ENCODE measurements around the gene NAT9.

Gene NAT9

DNA sequence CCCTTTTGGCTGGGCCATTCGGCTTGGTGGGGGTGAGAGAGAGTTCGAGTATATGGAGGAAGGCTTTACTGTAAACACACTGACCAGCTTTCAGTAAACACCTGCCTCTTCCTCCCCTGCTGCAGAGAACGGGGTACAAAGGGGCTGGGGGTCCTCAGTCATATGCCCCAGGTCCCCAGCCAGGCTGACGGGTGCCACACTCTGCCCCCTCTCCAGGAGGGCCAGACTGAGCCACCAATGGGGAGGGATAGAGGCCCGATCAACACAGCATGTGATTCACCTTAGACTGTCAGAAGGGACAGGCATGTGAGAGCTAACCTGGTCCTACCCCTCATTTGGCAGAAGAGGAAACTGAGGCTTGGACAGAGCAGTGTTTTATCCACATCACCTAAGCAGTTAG lies 14.7 kb downstream of the NAT9 start:
- DNase-seq (ENCODE audit: low spot score), result no peak

DNA sequence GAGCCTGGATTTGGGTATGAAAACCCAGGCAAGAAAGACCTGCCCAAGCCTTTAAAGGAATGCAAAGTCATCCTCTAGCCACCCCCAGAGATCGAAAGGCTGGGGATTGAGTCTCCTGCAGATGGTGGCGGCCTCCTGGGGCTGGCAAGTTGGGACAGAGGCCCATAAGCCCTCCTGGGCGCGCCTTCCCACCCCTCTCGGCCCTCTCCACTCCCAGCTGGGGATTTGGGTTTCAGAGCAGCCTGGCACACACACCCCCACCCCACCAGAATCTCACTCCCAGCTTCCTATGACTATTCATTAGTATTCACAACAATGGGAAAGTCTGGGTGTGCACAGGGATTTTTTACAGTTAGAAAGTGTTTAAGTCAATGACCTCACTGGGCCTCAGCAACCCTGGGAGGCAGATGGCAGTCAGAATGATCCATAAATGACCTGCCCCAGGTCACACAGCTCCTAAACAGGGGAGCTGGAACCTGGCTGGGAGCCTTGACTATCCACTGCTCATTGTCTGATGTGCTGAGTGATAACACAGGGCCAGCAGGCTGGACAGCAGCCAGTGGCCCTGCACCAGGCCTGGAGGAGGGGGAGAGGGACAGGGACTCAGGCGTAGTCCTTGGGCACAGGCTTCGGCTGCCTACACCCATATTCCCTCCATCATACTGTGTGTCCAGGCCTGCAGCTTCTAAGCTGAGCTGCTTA lies 15.6 kb downstream of the NAT9 start:
- no peak for DNase-seq (ENCODE audit: low spot score)

DNA sequence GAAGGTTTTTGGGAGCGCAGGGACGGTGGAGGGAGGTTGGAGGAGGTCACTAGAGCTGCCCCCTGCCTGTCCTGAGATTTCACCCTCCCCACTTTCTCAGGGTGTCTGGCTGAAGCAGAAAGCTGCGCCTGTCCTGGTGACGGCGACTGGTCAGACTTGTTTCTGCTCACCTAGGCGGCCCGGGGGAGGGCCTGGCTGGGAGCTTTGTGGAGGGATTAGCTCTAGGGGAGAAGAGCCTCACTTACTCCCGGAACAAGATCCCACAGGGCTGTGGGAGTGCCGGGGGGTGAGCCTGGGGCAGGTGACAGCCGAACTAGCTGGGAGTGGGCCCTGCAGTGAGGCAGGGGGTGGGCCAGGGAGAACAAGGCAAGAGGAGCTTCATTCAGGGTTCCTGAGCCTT lies 16.2 kb downstream of the NAT9 start:
- no peak for DNase-seq (ENCODE audit: low spot score)

DNA sequence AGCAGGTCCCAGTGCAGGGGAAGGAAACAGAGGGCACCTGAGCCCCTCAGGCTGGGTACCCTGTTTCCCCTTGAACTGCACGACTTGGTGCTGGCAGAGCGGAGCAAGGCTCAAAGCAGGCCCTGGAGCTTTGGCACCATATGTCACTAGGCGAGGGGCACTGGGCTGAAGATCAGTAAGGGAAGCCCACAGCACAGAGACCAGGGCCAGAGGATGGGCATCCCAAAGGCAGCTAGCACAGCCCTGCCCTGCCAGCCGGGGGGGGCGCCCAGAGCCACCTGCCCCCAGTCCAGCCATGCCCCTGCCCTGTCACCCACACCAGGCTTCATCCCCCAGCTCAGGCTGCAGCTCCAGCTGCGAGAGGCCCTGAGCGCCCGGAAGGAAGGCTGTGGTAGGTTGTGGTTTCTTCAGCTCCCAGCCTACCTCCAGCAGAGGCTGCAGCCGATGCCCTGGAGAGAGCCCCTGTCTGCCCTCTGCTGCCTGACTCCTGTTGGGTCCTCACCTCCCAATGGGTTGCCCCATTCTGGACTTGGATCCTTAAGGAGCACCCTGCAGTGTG lies 16.8 kb downstream of the NAT9 start:
- DNase-seq (ENCODE audit: low spot score), result no peak

DNA sequence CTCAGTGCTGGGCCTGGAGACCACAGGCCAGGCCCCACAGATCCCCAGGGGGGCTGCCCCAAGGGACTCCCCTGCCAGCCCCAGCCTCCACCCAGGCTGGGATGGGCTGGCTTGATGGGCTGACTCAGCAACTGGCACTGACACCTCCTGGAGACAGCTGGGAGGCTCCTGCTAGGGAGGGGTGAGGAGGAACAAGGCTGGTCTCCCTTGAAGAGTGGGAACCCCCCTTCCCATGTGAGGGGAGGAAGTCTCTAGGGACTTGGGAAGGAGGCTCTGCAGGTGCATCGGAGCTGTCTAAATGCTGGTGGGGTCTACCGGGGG lies 17.3 kb downstream of the NAT9 start:
- DNase-seq (ENCODE audit: low spot score), result no peak

DNA sequence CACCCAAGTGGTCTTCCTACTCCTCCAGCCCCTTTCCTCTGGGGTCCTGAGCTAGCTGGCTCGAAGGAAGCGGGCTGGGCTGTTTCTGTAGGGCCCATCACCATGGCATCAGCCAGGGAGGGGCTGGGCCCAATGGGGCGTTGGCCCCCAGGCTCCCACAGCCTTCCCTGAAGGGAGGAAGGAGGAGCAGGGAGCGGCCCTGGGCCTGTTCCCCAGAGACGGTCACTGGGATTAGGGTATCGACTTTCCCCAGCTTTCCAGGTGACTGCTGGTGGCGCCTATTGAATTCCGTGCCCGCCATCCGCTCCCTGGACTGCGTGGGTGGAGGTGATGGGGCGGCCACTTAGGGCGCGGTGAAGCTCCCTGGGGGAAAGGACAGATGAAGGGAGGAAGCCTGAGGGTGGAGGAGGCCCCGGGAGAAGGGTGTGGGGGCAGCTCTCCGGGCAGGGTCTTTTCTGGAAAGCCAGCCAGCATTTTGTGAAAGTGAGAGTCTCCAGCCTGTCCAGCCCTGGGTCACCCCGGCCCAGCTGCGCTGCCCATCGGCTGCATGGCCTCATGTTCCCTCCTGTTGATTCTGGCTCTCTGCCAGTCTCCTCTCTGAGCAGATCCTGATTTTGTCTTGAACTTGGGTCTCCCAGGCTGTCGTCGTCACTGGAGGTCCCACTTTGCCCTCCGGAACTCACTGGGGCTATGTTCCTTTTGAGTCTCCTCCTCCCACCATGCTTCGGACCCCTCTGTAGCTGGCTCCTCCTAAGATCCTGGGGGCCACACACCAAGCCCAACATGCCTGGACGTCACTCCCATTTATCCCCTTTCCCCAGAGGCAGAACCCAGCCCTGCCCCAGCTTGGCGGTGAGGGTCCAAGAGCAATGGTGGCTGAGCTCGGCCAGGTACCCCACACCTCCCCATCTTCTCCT lies 18.0 kb downstream of the NAT9 start:
- no peak for DNase-seq (ENCODE audit: low spot score)

DNA sequence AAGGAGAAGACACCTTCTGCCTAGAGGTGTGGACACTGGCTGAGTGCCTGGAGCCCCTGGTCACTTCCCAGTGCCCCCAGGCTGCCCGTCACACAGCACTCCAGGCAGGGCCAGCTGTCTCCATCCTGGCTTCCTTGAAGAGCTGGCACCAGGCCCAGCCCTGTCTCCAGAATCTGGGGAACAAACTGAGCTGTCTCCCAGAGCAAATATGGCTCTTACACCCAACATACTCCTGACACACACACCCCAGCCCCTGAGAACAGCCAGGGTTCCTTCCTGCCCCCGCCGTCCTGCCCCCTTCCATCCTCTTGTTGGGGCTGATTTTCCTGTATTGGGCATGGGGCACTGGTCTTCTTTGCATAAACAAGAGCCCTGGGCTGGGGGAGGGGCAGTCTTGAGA lies 18.6 kb downstream of the NAT9 start:
- DNase-seq (ENCODE audit: low spot score), result no peak

DNA sequence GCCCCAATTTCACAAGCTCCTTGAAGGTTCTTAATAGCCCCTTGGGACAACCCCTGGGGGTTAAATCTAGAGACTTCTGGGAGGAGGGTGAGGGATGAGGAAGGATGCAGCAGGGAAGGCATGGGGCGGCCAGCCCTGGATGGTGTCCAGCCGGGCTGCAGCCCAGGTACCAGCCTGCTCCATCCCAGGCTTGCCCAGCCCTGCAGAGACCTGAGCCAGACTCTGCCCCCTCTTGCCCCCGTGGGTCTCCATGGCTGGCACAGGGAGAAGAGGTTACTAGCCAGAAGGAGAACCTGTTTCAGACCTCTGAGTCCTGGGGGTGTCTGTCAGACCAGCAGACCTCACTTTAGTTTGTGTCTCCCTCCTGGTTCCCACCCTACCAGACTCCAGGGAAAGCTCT lies 19.3 kb downstream of the NAT9 start:
- no peak for DNase-seq (ENCODE audit: low spot score)

DNA sequence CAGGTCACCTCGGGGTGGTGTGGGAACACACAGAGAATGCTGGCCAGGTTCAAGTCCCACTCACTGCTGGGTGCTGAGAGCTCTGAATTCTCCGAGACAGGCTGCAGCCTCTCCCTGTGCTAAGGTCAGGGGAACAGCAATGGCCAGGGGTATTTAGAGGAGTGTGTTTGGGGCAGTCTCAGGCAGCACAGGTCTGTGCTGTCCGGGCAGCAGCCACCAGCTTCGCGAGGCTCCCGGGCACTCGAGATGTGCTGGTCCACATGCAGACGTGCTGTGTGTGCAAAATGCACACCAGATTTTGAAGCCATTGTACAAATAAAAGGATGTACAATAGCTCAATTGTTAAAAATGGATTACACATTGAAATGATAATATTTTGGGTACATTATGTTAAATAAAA lies 20.6 kb downstream of the NAT9 start:
- DNase-seq (ENCODE audit: low spot score), result no peak

DNA sequence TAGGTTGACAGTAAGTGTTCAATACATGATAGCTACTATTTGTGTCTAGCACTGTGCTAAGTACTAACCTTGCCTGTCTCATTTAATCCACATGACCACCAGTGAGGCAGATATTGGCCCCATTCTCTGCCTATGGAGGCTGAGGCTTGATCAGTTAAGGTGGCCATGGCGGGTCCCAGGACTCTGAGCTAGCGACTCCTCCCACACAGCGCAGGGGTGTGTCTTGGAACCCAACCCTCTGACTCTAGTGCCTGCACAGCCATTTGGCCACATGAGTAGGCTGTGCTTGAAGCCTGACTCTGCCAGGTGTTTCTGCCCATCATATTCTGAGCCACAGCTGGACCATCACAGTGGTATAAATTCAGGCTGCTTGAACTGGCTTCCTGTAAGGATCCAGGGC lies 21.3 kb downstream of the NAT9 start:
- no peak for DNase-seq (ENCODE audit: low spot score)

DNA sequence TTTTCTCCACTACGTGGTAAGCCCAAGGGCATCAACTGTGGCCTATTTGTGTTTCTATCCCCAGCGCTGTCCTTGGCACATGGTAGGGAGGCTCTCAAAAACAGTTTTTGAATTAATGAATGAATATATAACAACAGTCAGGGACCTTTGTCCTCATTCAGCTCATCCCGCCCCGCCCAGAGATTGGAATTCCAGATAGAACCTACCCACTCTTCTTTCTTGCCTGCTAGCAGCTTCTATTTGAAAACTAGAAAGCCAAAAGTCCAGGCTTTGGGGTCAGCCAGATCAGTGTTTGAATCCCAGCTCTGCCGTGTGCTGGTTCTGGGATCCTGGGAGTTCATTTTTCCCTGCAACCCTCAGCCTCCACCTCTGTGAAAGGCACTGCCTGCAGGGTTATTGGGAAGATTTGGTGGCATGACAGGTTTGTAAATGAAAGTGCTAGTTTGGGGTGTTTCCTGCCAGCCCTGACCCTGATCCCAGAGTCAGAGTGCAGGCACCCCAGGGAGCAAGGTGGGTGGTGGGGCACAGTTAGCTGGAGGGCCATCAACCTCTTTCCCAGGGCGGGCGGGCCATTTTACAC lies 23.2 kb downstream of the NAT9 start:
- DNase-seq (ENCODE audit: low spot score), result no peak

DNA sequence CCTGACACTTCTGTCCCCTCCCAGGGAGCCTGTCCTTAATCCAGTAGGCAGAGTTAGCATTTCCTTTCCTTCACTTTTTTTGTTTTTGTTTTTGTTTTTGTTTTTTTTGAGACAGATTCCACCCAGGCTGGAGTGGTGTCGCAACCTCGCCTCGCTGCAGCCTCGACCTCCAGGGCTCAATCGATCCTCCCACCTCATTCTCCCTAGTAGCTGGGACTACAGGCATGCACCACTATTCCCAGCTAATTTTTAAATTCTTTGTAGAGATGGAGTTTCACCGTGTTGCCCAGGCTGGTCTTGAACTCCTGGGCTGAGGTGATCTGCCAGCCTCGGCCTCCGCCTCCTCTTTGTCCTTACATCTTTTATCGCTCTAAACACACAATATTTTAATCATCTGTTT lies 23.7 kb downstream of the NAT9 start:
- no peak for DNase-seq (ENCODE audit: low spot score)

DNA sequence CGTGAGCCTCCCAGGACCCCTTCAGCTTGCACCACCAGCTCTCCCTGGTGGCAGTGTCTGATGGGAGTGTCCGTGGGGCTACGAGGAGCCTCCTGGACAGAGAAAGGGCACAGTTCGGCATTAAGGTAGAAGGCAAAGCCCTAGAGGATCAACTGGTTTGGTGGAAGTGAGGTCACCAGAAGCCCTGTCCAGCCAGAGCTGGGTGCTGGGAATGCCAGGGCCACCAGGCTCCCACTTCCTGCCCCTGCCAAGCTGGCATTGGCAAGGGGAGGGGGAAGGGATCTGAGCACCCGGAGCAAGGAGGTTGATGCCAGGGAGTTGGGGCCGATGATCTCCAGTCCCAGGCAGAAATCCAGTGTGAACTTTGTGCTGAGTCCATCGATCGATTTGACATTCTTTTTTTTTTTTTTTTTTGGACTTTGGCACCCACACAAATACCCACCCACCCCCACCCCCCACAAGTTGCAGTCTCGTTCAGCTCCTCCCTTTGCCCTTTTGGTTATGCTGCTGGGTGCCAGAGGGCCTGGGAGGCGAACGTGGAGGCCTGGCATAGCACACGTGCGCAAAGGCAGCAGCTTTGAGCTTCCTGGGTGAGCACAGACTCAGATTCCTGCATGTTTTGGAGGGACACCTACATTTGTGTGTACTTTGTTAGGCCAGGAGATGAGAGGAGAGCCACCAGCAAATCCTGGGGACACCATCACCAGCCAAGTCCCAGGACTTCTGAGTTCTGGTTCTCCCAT lies 25.6 kb downstream of the NAT9 start:
- no peak for DNase-seq (ENCODE audit: low spot score)

DNA sequence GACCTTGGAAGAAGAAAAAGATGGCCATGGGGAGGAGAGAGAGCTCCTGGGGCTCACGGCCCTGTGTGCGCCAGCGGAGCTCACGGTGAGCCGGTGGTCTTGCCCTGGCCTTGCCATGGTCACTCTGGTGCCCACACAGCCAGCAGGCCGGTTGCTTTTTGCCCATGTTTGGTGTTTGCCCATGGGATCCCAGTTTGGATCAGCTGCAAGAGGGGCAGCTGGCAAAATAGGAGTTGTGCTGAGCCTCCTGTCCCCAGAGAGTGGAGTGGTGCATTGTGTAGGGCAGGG lies 26.2 kb downstream of the NAT9 start:
- no peak for DNase-seq (ENCODE audit: low spot score)

DNA sequence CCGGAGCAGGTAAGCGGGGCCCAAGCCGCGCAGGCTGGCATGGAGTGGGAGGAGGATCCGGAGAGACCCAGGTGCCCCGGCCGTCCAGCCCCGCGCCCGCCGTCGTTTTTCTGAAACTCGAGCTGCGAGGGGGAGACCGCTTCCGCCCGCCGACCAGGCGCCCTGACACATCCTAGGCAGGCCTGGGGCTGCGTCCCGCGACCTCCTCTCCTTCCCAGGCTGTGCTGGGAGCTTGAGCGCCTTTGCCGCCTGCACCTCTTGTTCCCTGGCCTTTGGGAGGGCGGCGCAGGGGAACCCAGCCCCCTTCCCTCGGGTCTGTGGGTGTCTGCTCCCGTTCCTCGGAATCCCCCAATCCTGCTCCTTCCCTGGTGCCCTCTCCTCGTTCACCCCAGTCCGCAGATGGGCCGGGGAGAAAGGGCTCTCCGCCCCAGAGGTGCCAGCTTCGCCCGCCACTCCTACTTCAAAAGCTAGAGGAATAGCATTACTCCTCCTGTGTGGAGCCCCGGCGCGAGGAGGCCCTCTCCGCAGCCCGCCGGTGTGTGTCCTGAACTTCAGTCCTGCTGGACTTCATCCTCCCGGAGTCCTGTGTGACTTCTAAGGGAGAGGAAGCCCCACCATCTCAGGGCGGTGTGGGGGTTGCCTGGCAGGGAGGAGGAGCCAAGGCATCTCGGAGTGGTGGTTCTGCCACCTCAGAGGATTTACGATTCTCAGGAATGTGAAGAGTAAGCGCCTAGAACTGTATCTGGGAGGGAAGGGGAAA lies 26.7 kb downstream of the NAT9 start:
- peak; percentile 52 for DNase-seq (ENCODE audit: low spot score)

DNA sequence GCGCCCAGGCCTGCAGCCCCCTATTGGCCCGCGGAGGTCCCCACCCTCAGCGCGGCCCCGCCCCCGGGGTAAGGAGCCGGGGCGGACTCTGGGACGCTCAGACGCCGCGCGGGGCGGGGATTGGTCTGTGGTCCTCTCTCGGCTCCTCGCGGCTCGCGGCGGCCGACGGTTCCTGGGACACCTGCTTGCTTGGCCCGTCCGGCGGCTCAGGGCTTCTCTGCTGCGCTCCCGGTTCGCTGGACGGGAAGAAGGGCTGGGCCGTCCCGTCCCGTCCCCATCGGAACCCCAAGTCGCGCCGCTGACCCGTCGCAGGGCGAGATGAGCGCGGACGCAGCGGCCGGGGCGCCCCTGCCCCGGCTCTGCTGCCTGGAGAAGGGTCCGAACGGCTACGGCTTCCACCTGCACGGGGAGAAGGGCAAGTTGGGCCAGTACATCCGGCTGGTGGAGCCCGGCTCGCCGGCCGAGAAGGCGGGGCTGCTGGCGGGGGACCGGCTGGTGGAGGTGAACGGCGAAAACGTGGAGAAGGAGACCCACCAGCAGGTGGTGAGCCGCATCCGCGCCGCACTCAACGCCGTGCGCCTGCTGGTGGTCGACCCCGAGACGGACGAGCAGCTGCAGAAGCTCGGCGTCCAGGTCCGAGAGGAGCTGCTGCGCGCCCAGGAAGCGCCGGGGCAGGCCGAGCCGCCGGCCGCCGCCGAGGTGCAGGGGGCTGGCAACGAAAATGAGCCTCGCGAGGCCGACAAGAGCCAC lies 27.4 kb downstream of the NAT9 start, which contains the start of gene NHERF1:
Gene NHERF1 (plus strand): TSS at position 100 of the 750 bp plus-strand sequence. CDS start 219 bp downstream, at position 319.
- peak; percentile 95 for DNase-seq (ENCODE audit: low spot score)

DNA sequence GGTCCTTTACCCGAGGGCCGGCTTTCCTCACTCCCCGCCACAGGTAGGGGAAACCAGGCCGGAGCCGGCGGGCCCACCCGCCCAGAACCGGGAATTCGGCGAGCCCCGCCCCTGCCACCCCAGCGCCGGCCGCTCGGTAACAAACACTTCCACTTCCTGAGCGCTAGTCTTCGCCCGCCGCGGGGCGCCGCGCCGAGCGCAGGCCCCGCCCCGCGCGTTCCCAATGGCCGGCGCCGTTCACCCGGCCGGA lies 27.9 kb downstream of the NAT9 start:
- no peak for DNase-seq (ENCODE audit: low spot score)

DNA sequence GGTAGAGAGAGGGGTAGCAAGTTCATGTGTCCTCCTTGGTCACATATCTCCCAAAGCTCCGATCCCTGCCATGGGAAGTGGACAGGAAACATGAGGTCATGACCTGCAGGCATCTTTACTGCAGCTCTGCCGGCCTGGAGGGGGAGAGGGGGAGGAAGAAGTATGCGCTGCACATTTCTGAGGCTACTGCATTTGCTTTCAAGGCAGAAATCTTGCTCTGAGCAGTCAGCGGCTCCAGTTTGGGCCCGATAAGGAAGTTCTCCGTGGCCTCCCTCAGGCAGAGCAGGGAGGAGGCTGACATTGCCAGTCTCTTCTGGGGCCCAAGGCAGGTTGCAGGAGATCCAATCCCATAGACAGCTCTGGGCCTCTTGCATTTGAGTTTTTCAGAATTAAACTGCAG lies 29.2 kb downstream of the NAT9 start:
- DNase-seq (ENCODE audit: low spot score), result no peak

DNA sequence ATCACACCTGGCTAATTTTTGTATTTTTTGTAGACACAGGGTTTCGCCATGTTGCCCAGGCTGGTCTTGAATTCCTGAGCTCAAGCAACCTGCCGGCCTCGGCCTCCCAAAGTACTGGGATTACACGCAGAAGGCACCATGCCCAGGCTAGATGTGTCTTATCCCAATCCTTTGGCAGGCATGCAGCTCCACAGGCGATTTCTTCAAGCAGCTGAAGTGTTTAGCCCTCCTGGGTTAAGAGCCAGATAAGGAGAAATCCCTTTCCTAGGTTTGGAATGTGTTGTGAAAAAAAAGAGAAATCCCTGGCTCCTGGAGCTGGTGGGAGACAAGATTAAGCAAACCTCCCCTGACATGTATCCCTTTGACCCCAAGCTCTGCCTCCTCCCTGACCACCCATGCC lies 29.8 kb downstream of the NAT9 start:
- no peak for DNase-seq (ENCODE audit: low spot score)

DNA sequence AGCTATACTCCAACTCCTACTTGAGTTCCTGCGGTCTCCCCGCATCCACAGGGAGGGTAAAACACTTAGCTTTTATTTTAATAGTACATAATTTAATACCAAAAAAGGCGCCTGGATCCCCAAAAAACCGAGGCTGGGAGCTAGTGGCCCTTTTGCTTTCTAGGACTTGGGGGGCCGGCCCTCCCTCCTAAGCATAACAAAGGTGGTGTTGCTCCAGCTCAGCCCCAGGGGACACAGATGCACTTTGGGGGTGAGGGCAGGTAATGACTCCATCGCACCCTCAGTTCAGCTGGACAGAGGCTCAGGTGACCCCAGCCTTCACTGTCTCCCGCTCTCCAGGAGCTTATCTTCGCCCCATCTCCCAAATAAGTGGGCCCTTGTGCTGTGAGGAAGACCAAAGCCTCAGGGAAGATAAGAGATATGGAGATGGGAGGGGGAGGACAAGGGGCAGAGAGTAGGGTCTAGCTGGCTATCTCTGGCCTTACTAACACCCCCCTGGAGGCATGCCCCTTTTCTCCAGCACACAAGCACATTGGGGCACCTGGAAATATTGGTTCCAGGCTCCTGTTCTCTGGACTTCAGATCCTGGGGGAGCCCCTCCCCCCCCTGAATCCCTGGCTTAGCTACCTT lies 30.5 kb downstream of the NAT9 start:
- DNase-seq (ENCODE audit: low spot score), result no peak

Data from LoVo (cell line).